Measurements from ENCODE around the gene PLOD1. TPM values are rescaled to one million over a fixed set of nuclear protein-coding genes. Genes with fewer than 3 reads are reported as not detected.
"Not testable (repeated sequence)": the region's sequence is repeated elsewhere in the genome, so short reads cannot be mapped to it uniquely, and the experiment has no call there.

The PLOD1 gene
- total and polyA plus RNA-seq, 8 donors = 8.2 to 56.2 (median 35.2) TPM

DNA sequence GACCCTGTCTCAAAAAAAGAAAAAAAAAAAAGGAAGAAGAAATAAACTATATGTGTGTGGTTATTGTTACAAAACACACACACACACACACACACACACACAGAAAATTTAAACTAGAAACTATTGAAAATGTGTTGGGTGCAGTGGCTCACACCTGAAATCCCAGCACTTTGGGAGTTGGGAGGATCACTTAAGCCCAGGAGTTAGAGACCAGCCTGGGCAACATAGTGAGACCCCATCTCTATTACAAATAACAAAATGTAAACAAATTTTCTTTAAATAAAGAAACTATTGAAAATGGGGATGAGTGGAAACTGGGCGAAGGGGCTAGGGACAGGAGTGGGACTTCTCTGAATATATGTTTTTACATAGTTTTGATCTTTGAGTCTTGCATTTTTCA is 31.3 kb upstream of the PLOD1 start:
- peaks cover 0 to 8% (median 3%) of the 10 kb centered on the region in 4 donors for H3K4me1 ChIP-seq
- H3K27ac ChIP-seq = no peak overlapping the region
- H3K27me3 ChIP-seq = peaks cover 0 to 32% (median 22%) of the 10 kb centered on the region in 3 donors
- no peaks in the 10 kb centered on the region for H3K9me3 ChIP-seq
- no peak overlapping the region for H3K4me3 ChIP-seq
- intact Hi-C loops (cut with DNase I; ENCODE audit: low total_unique reads) = no loop called here
- TF ChIP-seq, protein P1, sequence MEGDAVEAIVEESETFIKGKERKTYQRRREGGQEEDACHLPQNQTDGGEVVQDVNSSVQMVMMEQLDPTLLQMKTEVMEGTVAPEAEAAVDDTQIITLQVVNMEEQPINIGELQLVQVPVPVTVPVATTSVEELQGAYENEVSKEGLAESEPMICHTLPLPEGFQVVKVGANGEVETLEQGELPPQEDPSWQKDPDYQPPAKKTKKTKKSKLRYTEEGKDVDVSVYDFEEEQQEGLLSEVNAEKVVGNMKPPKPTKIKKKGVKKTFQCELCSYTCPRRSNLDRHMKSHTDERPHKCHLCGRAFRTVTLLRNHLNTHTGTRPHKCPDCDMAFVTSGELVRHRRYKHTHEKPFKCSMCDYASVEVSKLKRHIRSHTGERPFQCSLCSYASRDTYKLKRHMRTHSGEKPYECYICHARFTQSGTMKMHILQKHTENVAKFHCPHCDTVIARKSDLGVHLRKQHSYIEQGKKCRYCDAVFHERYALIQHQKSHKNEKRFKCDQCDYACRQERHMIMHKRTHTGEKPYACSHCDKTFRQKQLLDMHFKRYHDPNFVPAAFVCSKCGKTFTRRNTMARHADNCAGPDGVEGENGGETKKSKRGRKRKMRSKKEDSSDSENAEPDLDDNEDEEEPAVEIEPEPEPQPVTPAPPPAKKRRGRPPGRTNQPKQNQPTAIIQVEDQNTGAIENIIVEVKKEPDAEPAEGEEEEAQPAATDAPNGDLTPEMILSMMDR (IDR thresholded peaks at IDR 0.05) = no peak
- TF ChIP-seq EP300 (IDR thresholded peaks at IDR 0.05) (no peak), POLR2AphosphoS5 (IDR thresholded peaks at IDR 0.05) (no peak), POLR2A (IDR thresholded peaks at IDR 0.05) (no peak)
- H3K36me3 ChIP-seq = no peaks in the 10 kb centered on the region
- DNase-seq = no peak
- WGBS, 5 donors = 84 to 100% (median 95%) methylated on average over 1 of the region's 1 CpG

DNA sequence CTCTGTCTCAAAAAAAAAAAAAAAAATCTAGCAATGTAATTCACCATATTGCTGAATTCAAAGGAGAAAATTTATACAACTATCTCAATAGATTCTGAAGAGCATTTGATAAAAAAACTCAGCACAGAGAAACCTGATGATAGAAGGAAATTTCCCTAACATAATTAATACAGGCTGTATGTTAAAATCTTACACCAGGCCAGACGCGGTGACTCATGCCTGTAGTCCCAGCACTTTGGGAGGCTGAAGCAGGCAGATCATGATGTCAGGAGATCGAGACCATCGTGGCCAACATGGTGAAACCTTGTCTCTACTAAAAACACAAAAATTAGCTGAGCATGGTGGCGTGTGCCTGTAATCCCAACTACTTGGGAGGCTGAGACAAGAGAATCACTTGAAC is 30.4 kb upstream of the PLOD1 start:
- H3K4me3 ChIP-seq; H3K27ac ChIP-seq; intact Hi-C loops (cut with DNase I; ENCODE audit: low total_unique reads); DNase-seq; H3K36me3 ChIP-seq; H3K4me1 ChIP-seq; H3K9me3 ChIP-seq: not testable (repeated sequence)
- WGBS, 5 donors = 90 to 94% (median 93%) methylated on average over 5 of the region's 5 CpGs
- H3K27me3 ChIP-seq = peaks cover 0 to 22% (median 13%) of the 10 kb centered on the region in 3 donors

DNA sequence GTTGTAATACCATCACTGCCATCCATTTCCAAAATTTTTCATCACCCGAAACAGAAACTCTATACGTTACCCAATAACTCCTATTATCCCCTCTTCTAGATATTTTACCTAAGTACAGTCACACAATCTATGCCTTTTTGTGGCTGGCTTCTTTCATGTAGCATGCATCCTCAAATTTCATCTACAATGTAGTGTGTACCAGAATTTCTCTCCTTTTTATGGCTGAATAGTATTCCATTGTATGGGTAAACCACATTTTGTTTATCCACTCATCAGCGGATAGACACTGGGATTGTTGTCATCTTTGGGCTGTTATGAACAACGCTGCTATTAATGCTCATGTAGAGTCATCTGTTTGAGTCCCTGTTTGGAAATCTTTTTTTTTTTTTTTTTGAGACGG is 29.5 kb upstream of the PLOD1 start:
- H3K27me3 ChIP-seq = peaks cover 0 to 14% (median 5%) of the 10 kb centered on the region in 3 donors
- no peak for DNase-seq
- H3K27ac ChIP-seq = no peak overlapping the region
- H3K4me1 ChIP-seq = peaks cover 0 to 17% (median 2%) of the 10 kb centered on the region in 4 donors
- no peaks in the 10 kb centered on the region for H3K9me3 ChIP-seq
- no peak overlapping the region for H3K4me3 ChIP-seq
- TF ChIP-seq POLR2A (IDR thresholded peaks at IDR 0.05) (no peak), EP300 (IDR thresholded peaks at IDR 0.05) (no peak), POLR2AphosphoS5 (IDR thresholded peaks at IDR 0.05) (no peak)
- TF ChIP-seq, protein P1 (IDR thresholded peaks at IDR 0.05) = no peak
- intact Hi-C loops (cut with DNase I; ENCODE audit: low total_unique reads) = no loop called here
- WGBS, 5 donors = 87 to 98% (median 93%) methylated on average over 5 of the region's 5 CpGs
- no peaks in the 10 kb centered on the region for H3K36me3 ChIP-seq

DNA sequence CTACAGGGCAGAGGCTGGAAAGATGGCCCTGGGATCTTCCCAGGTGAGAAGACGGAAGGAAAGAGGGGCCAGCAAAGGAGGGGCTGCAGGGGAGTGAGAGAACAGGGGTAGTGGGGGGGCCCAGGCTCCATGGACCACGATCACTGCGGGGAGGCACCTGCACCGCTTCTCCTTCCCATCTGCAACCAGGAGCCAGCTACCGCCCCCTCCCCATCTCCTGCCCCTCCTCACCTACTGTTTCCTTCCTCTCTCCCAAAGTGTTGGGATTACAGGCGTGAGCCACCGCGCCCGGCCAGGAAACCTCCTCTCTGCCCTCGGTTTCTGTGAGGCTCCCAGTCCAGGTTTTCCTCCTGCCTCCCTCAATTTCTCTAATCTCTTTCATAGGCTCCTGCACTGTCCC is 27.6 kb upstream of the PLOD1 start:
- intact Hi-C loops (cut with DNase I; ENCODE audit: low total_unique reads) = no loop called here
- Histone ChIP-seq H3K4me1 (peaks cover 0 to 22% (median 2%) of the 10 kb centered on the region in 4 donors), H3K27me3 (no peaks in the 10 kb centered on the region), H3K9me3 (no peaks in the 10 kb centered on the region), H3K27ac (no peak overlapping the region), H3K36me3 (no peaks in the 10 kb centered on the region), H3K4me3 (no peak overlapping the region)
- no peak for TF ChIP-seq EP300 (IDR thresholded peaks at IDR 0.05)
- TF ChIP-seq, protein P1 (IDR thresholded peaks at IDR 0.05) = no peak
- 65 to 83% (median 74%) methylated on average over 8 to 10 of the region's 10 CpGs for WGBS, 5 donors
- no peak for DNase-seq

DNA sequence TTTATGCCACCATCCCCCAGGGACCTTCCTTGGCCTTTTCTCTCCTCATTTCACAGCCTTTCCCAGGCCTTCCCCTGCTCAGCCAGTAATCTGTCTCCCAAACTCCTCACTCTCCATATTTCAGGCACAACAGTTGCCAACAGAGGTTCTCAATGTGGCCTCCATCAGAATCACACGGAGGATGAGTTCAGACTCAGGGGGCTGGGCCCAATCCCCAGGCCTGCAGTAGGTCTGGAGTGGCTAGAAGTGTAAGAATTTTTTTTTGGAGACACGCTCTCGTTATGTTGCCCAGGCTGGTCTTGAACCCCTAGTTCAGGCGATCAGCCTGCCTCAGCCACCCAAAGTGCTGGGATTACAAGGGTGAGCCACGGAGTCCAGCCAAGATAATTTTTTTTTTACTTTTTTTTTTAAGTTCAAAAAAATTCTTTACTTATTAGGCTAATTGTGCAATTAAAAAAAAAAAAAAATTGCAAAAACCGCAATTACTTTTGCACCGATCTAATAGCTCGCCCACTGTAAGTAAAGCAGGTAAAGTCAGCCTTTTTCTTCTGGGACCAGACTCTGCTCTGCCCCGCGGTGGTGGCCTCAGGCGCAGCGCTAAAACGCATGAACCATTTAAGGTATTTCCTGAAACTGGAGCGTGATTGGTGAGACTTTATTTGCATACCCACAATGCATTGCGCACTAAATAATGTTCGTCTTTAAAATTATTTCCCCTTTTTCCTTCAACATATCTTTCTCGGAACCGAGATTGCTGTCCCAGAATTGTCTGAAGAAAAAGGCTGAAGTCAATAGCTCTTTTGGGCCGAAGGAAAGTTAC is 27.0 kb upstream of the PLOD1 start:
- WGBS, 5 donors = 12 to 14% (median 13%) methylated on average over 19 of the region's 19 CpGs
- DNase-seq = peak; percentile 92 to 98
- no peaks in the 10 kb centered on the region for H3K36me3 ChIP-seq
- peak overlapping the region in 1 of 4 donors; percentile 66 for H3K4me3 ChIP-seq
- intact Hi-C loops (cut with DNase I; ENCODE audit: low total_unique reads) = no loop called here
- peak overlapping the region; percentile 78 to 99 (median 96) for H3K27ac ChIP-seq
- H3K9me3 ChIP-seq = no peaks in the 10 kb centered on the region
- peaks cover 0 to 22% (median 2%) of the 10 kb centered on the region in 4 donors for H3K4me1 ChIP-seq
- no peaks in the 10 kb centered on the region for H3K27me3 ChIP-seq
- TF ChIP-seq EP300 (IDR thresholded peaks at IDR 0.05) (no peak), POLR2AphosphoS5 (IDR thresholded peaks at IDR 0.05) (peak in 1 of 3 donors; percentile 53), POLR2A (IDR thresholded peaks at IDR 0.05) (peak in 1 of 4 donors; percentile 69)
- TF ChIP-seq, protein P1 (IDR thresholded peaks at IDR 0.05) = peak in 5 of 7 experiments; percentile 74 to 98 (median 91)
